COR-L47 (cell line): Measurements from ENCODE around the gene BATF3.
"Not testable (repeated sequence)": the region's sequence is repeated elsewhere in the genome, so short reads cannot be mapped to it uniquely, and the experiment has no call there.

Source experiments
- DNase-seq: peaks from one replicate; lab custom pipeline; 2025; lab: John Stamatoyannopoulos, UW

Gene BATF3

GRCh38 chr1:212658250-212658649, 41.4 kb downstream of the BATF3 start:
- not testable (repeated sequence) for DNase-seq

GRCh38 chr1:212656730-212657129, 42.9 kb downstream of the BATF3 start:
- no peak for DNase-seq

- no peak for DNase-seq
Measured at GRCh38 chr1:212655668-212656440, 43.8 kb downstream of the BATF3 start.

- DNase-seq = no peak
Measured at GRCh38 chr1:212652609-212653008, 47.0 kb downstream of the BATF3 start.

- DNase-seq = no peak
Measured at GRCh38 chr1:212651977-212652376, 47.7 kb downstream of the BATF3 start.

GRCh38 chr1:212651521-212651920, 48.1 kb downstream of the BATF3 start:
- no peak for DNase-seq

GRCh38 chr1:212650228-212650627, 49.4 kb downstream of the BATF3 start:
- DNase-seq = peak; percentile 59

- no peak for DNase-seq
Measured at GRCh38 chr1:212649020-212649419, 50.6 kb downstream of the BATF3 start.

GRCh38 chr1:212648431-212648830, 51.2 kb downstream of the BATF3 start:
- no peak for DNase-seq

GRCh38 chr1:212647004-212647403, 52.6 kb downstream of the BATF3 start:
- no peak for DNase-seq

- no peak for DNase-seq
Measured at GRCh38 chr1:212646588-212646987, 53.1 kb downstream of the BATF3 start.

- DNase-seq = no peak
Measured at GRCh38 chr1:212645546-212646543, 53.8 kb downstream of the BATF3 start.

GRCh38 chr1:212644866-212645545, 54.6 kb downstream of the BATF3 start:
- DNase-seq = no peak

GRCh38 chr1:212643877-212644276, 55.8 kb downstream of the BATF3 start:
- DNase-seq = no peak

- no peak for DNase-seq
Measured at GRCh38 chr1:212641956-212642355, 57.7 kb downstream of the BATF3 start.

GRCh38 chr1:212640223-212640878, 59.3 kb downstream of the BATF3 start:
- DNase-seq = no peak

- not testable (repeated sequence) for DNase-seq
Measured at GRCh38 chr1:212639524-212639923, 60.1 kb downstream of the BATF3 start.

- DNase-seq = no peak
Measured at GRCh38 chr1:212638492-212639151, 61.0 kb downstream of the BATF3 start.

GRCh38 chr1:212637902-212638301, 61.7 kb downstream of the BATF3 start:
- DNase-seq = no peak
